HEK293 (cell line): ENCODE measurements around the gene KANSL3.

Experiments used
- INSM2 ChIP-seq: fragments of 450-650 bp; formaldehyde crosslinking; IDR thresholded peaks from 2 replicates; pipeline ENCODE4 v1.5.1; 2016; ENCODE audit warnings: missing biosample characterization, missing genetic modification characterization
- YY1 ChIP-seq: fragments of 450-650 bp; formaldehyde crosslinking; IDR thresholded peaks from 2 replicates; pipeline ENCODE4 v1.5.1; 2018; ENCODE audit warnings: missing biosample characterization, missing genetic modification characterization
- ZBTB10 ChIP-seq: fragments of 450-650 bp; formaldehyde crosslinking; IDR thresholded peaks from 2 replicates; pipeline ENCODE4 v1.5.1; 2016; ENCODE audit warnings: missing biosample characterization, missing genetic modification characterization
- ZBTB49 ChIP-seq: fragments of 450-650 bp; formaldehyde crosslinking; IDR thresholded peaks from 2 replicates; pipeline ENCODE4 v1.5.1; 2016; ENCODE audit warnings: missing biosample characterization, missing genetic modification characterization, low read depth
- ZNF121 ChIP-seq: fragments of 450-650 bp; formaldehyde crosslinking; IDR thresholded peaks from 2 replicates; pipeline ENCODE4 v1.5.1; 2016; ENCODE audit warnings: missing biosample characterization, missing genetic modification characterization
- ZNF140 ChIP-seq: fragments of 450-650 bp; formaldehyde crosslinking; IDR thresholded peaks from 2 replicates; pipeline ENCODE4 v1.5.1; 2016; ENCODE audit warnings: missing biosample characterization, missing genetic modification characterization
- ZNF274 ChIP-seq, 2 experiments: fragments of 200-500 bp in 1 of 2; fragments of 450-650 bp in 1 of 2; sonication (Bioruptor generic) in 1 of 2; formaldehyde crosslinking in 1 of 2; IDR thresholded peaks; 2 replicates each; pipeline versions ENCODE4 v1.5.1 to v1.6.1; 2014 to 2016; ENCODE audit warnings: borderline replicate concordance in 1 of 2, inconsistent platforms in 1 of 2, low read length in 1 of 2, missing biosample characterization in 1 of 2, missing genetic modification characterization in 1 of 2
- ZNF280D ChIP-seq: fragments of 450-650 bp; formaldehyde crosslinking; IDR thresholded peaks from 2 replicates; pipeline ENCODE4 v1.5.1; 2016; ENCODE audit warnings: missing biosample characterization, missing genetic modification characterization
- ZNF449 ChIP-seq: fragments of 450-650 bp; formaldehyde crosslinking; IDR thresholded peaks from 2 replicates; pipeline ENCODE4 v1.5.1; 2017; ENCODE audit warnings: missing biosample characterization, mild to moderate bottlenecking, missing genetic modification characterization, moderate library complexity
- ZNF792 ChIP-seq: fragments of 450-650 bp; formaldehyde crosslinking; IDR thresholded peaks from 2 replicates; pipeline ENCODE4 v1.5.1; 2016; ENCODE audit warnings: missing biosample characterization, missing genetic modification characterization
- TF ChIP-seq, protein P1 (sequence below): fragments of 450-650 bp; formaldehyde crosslinking; IDR thresholded peaks from 2 replicates; pipeline ENCODE4 v1.5.1; 2016; ENCODE audit warnings: missing biosample characterization, missing genetic modification characterization
- TF ChIP-seq, protein P2 (sequence below): fragments of 450-650 bp; formaldehyde crosslinking; IDR thresholded peaks from 2 replicates; pipeline ENCODE4 v1.5.1; 2016; ENCODE audit warnings: missing biosample characterization, missing genetic modification characterization
- TF ChIP-seq, protein P3 (sequence below): fragments of 450-650 bp; formaldehyde crosslinking; optimal IDR thresholded peaks from 2 replicates; pipeline ENCODE3; 2016; ENCODE audit warnings: missing biosample characterization, mild to moderate bottlenecking, missing genetic modification characterization

DNA sequence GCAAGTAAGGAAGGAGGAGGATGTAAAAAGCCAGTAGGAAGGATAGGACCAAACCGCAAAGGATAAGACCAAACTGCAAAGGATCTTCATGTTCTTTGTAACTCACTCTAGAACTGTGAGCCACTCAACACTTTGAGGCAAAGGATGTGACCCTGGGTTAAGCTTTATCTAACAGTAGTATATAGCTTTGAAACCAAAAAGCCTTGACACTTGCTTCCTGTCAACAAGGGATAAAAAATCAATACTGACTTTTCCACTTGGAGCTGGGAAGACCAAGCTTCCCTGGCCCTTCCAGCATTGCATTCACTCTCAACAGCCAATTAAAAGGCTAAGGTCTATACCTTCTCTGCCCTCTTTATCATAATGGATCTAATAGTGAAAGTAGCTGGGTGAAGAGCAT is 22.0 kb downstream of the KANSL3 start:
- TF ChIP-seq ZBTB10 (tag by site-specific recombination) = no peak
- no peak for TF ChIP-seq ZBTB49 (tag by site-specific recombination)
- TF ChIP-seq, protein P1, sequence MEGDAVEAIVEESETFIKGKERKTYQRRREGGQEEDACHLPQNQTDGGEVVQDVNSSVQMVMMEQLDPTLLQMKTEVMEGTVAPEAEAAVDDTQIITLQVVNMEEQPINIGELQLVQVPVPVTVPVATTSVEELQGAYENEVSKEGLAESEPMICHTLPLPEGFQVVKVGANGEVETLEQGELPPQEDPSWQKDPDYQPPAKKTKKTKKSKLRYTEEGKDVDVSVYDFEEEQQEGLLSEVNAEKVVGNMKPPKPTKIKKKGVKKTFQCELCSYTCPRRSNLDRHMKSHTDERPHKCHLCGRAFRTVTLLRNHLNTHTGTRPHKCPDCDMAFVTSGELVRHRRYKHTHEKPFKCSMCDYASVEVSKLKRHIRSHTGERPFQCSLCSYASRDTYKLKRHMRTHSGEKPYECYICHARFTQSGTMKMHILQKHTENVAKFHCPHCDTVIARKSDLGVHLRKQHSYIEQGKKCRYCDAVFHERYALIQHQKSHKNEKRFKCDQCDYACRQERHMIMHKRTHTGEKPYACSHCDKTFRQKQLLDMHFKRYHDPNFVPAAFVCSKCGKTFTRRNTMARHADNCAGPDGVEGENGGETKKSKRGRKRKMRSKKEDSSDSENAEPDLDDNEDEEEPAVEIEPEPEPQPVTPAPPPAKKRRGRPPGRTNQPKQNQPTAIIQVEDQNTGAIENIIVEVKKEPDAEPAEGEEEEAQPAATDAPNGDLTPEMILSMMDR (tag by site-specific recombination) = no peak
- TF ChIP-seq YY1 (tag by site-specific recombination) = no peak
- no peak for TF ChIP-seq ZNF274 (IDR thresholded peaks at IDR 0.05; ENCODE audit: low read length)
- no peak for TF ChIP-seq ZNF274 (tag by site-specific recombination; IDR thresholded peaks at IDR 0.05; ENCODE audit: borderline replicate concordance)
- no peak for TF ChIP-seq ZNF140 (tag by site-specific recombination)
- no peak for TF ChIP-seq ZNF449
- TF ChIP-seq, protein P2, sequence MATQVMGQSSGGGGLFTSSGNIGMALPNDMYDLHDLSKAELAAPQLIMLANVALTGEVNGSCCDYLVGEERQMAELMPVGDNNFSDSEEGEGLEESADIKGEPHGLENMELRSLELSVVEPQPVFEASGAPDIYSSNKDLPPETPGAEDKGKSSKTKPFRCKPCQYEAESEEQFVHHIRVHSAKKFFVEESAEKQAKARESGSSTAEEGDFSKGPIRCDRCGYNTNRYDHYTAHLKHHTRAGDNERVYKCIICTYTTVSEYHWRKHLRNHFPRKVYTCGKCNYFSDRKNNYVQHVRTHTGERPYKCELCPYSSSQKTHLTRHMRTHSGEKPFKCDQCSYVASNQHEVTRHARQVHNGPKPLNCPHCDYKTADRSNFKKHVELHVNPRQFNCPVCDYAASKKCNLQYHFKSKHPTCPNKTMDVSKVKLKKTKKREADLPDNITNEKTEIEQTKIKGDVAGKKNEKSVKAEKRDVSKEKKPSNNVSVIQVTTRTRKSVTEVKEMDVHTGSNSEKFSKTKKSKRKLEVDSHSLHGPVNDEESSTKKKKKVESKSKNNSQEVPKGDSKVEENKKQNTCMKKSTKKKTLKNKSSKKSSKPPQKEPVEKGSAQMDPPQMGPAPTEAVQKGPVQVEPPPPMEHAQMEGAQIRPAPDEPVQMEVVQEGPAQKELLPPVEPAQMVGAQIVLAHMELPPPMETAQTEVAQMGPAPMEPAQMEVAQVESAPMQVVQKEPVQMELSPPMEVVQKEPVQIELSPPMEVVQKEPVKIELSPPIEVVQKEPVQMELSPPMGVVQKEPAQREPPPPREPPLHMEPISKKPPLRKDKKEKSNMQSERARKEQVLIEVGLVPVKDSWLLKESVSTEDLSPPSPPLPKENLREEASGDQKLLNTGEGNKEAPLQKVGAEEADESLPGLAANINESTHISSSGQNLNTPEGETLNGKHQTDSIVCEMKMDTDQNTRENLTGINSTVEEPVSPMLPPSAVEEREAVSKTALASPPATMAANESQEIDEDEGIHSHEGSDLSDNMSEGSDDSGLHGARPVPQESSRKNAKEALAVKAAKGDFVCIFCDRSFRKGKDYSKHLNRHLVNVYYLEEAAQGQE (tag by site-specific recombination) = no peak
- no peak for TF ChIP-seq INSM2
- TF ChIP-seq ZNF121 (tag by site-specific recombination) = no peak
- TF ChIP-seq, protein P3, sequence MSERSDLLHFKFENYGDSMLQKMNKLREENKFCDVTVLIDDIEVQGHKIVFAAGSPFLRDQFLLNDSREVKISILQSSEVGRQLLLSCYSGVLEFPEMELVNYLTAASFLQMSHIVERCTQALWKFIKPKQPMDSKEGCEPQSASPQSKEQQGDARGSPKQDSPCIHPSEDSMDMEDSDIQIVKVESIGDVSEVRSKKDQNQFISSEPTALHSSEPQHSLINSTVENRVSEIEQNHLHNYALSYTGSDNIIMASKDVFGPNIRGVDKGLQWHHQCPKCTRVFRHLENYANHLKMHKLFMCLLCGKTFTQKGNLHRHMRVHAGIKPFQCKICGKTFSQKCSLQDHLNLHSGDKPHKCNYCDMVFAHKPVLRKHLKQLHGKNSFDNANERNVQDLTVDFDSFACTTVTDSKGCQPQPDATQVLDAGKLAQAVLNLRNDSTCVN (tag by site-specific recombination) = no peak
- TF ChIP-seq ZNF792 (tag by site-specific recombination) = no peak
- no peak for TF ChIP-seq ZNF280D (tag by site-specific recombination)
